HCT116 (cell line): ENCODE data around the gene RPS6KA2. TPM values are rescaled to one million over a fixed set of nuclear protein-coding genes. Genes with fewer than 3 reads are reported as not detected.

Experiments
- ATAC-seq: fragments of 200-7000 bp; cut with Tn5 transposase; 2 replicates; pipeline ENCODE4 v1.9.1; 2020; ENCODE audit warnings: mild to moderate bottlenecking, moderate library complexity
- BruUV-seq: library from RNA; stranded (reverse); fragments of 400-500 nt; replicated peaks from 2 replicates; lab custom pipeline; 2021; lab: Mats Ljungman, UMichigan
- CTCF ChIA-PET: fragments of 300-600 bp; sonication (Branson Sonifier 250); formaldehyde crosslinking; loops from one replicate; lab custom pipeline; 2021; ENCODE audit warnings: antibody characterized with exemption; lab: Charles Lee
- POLR2A ChIA-PET: fragments of 300-600, 350-600 bp; sonication (Branson Sonifier 250); formaldehyde crosslinking; loops from one replicate; lab custom pipeline; 2021; ENCODE audit warnings: antibody characterized with exemption; lab: Charles Lee
- RAD21 ChIA-PET, 2 experiments: fragments of 300-600 bp; sonication (Branson Sonifier 250); formaldehyde crosslinking; loops; one replicate each; lab custom pipeline; 2023; ENCODE audit warnings: low total read pairs in 2 of 2; ENCODE audit not compliant: uncharacterized antibody in 2 of 2, unreplicated experiment in 2 of 2, low non-redundant PET in 1 of 2; lab: Charles Lee
- DNase-seq: peaks from one replicate; pipeline ENCODE4 v3.0.0-alpha.2; 2010; ENCODE audit warnings: low read depth, low spot score
- H2AFZ ChIP-seq: fragments of 200-600 bp; shearing (Covaris generic), sonication (generic); 2 replicates; pipeline ENCODE4 v1.6.1; 2017; ENCODE audit warnings: low read depth, mixed run types, mixed read lengths, antibody characterized with exemption, low read length; ENCODE audit not compliant: poor library complexity, severe bottlenecking
- H3K27ac ChIP-seq: 2 replicates; pipeline ENCODE4 v1.5.1; 2012; ENCODE audit warnings: low read depth, low read length
- H3K27me3 ChIP-seq: fragments of 200-600 bp; sonication (generic); 2 replicates; pipeline ENCODE4 v1.6.1; 2016; ENCODE audit warnings: mixed run types, low read length, mixed read lengths; ENCODE audit not compliant: insufficient read depth
- H3K36me3 ChIP-seq, 2 experiments: fragments of 200-500 bp in 1 of 2; fragments of 200-600 bp in 1 of 2; sonication (Bioruptor generic) in 1 of 2; sonication (generic) in 1 of 2; 2 replicates each; pipeline versions ENCODE4 v1.5.1 to v1.6.1; 2014 to 2016; ENCODE audit warnings: low read length in 2 of 2, inconsistent platforms in 1 of 2, mixed read lengths in 1 of 2, mixed run types in 1 of 2; ENCODE audit not compliant: insufficient read depth in 2 of 2, control insufficient read depth in 1 of 2
- H3K4me1 ChIP-seq, 2 experiments: fragments of 200-600 bp in 1 of 2; sonication (generic) in 1 of 2; 2 replicates each; pipeline versions ENCODE4 v1.5.1 to v1.6.1; 2012 to 2017; ENCODE audit warnings: low read length in 2 of 2, inconsistent platforms in 1 of 2, mild to moderate bottlenecking in 1 of 2, mixed read lengths in 1 of 2, mixed run types in 1 of 2, moderate library complexity in 1 of 2; ENCODE audit not compliant: insufficient read depth in 2 of 2, control insufficient read depth in 1 of 2
- H3K4me2 ChIP-seq: fragments of 200-600 bp; sonication (generic); 2 replicates; pipeline ENCODE4 v1.6.1; 2017; ENCODE audit warnings: mixed run types, low read length, mixed read lengths
- H3K4me3 ChIP-seq, 2 experiments: fragments of 200-600 bp in 1 of 2; sonication (generic) in 1 of 2; replicated peaks in 1 of 2; 2 replicates each; pipeline ENCODE4 v1.5.1; 2011 to 2016; ENCODE audit warnings: low read length in 2 of 2, control low read depth in 1 of 2, low read depth in 1 of 2, mild to moderate bottlenecking in 1 of 2, mixed read lengths in 1 of 2, mixed run types in 1 of 2
- H3K79me2 ChIP-seq: fragments of 200-600 bp; sonication (generic); 2 replicates; pipeline ENCODE4 v1.6.1; 2017; ENCODE audit warnings: mild to moderate bottlenecking, mixed run types, low read length, moderate library complexity, mixed read lengths; ENCODE audit not compliant: insufficient read depth
- H3K9ac ChIP-seq: fragments of 200-600 bp; sonication (generic); 2 replicates; pipeline ENCODE4 v1.6.1; 2016; ENCODE audit warnings: low read length, mixed read lengths
- H3K9me2 ChIP-seq: fragments of 200-600 bp; sonication (generic), shearing (Covaris generic); 2 replicates; pipeline ENCODE4 v1.6.1; 2017; ENCODE audit warnings: mixed run types, mild to moderate bottlenecking, moderate library complexity; ENCODE audit not compliant: insufficient read depth
- H3K9me3 ChIP-seq, 2 experiments: fragments of 200-500 bp in 1 of 2; fragments of 200-600 bp in 1 of 2; sonication (Bioruptor generic) in 1 of 2; sonication (generic) in 1 of 2; 2 replicates each; pipeline ENCODE4 v1.6.1; 2014 to 2017; ENCODE audit warnings: low read length in 2 of 2, mixed read lengths in 2 of 2, inconsistent platforms in 1 of 2, low read depth in 1 of 2, mild to moderate bottlenecking in 1 of 2, mixed run types in 1 of 2, moderate library complexity in 1 of 2; ENCODE audit not compliant: control insufficient read depth in 1 of 2, insufficient read depth in 1 of 2
- H4K20me1 ChIP-seq: fragments of 200-600 bp; sonication (generic), shearing (Covaris generic); 2 replicates; pipeline ENCODE4 v1.6.1; 2017; ENCODE audit warnings: mixed run types, mild to moderate bottlenecking, moderate library complexity; ENCODE audit not compliant: insufficient read depth
- ATF3 ChIP-seq: IDR thresholded peaks from 2 replicates; pipeline ENCODE4 v1.6.1; 2012
- CEBPB ChIP-seq: IDR thresholded peaks from 2 replicates; pipeline ENCODE4 v1.6.1; 2012; ENCODE audit warnings: low read depth
- CTCF ChIP-seq, 3 experiments: fragments of 200-600 bp in 1 of 3; sonication (generic) in 1 of 3; IDR thresholded peaks in 2 of 3; conservative IDR thresholded peaks in 1 of 3; 2 replicates each; pipeline ENCODE4 v1.5.1; 2012 to 2017; ENCODE audit warnings: low read depth in 2 of 3, low read length in 2 of 3, antibody characterized with exemption in 1 of 3, borderline replicate concordance in 1 of 3, control low read depth in 1 of 3, mild to moderate bottlenecking in 1 of 3, mixed read lengths in 1 of 3, mixed run types in 1 of 3, moderate library complexity in 1 of 3; ENCODE audit not compliant: insufficient read depth in 1 of 3
- EZH2 ChIP-seq: fragments of 200-600 bp; sonication (generic); IDR thresholded peaks from 2 replicates; pipeline ENCODE4 v1.6.1; 2017; ENCODE audit warnings: antibody characterized with exemption, mixed run types
- MAX ChIP-seq: IDR thresholded peaks from 2 replicates; pipeline ENCODE4 v1.6.1; 2012
- SIN3A ChIP-seq: IDR thresholded peaks from 2 replicates; pipeline ENCODE4 v1.6.1; 2012; ENCODE audit warnings: low read depth
- TCF7L2 ChIP-seq: IDR thresholded peaks from 2 replicates; pipeline ENCODE4 v1.7.0; 2011; ENCODE audit warnings: borderline replicate concordance, inconsistent platforms; ENCODE audit not compliant: insufficient read depth, insufficient read length; ENCODE audit errors: extremely low read depth
- intact Hi-C: fragments of 100-400 bp; cut with micrococcal nuclease; formaldehyde crosslinking; loops from 2 replicates; pipeline ENCODE4 v1.10.0; 2022
- total RNA-seq: library from RNA; stranded (reverse); gene quantifications from one replicate; pipeline ENCODE4 v1.2.1, GENCODE V29; 2021; ENCODE audit not compliant: unreplicated experiment

RPS6KA2 gene
- total RNA-seq, 1 experiment from 2014 or later = 8.5 TPM

GRCh38 chr6:166629628-166630027, 2.6 kb upstream of the RPS6KA2 start (continued):
- TF ChIP-seq ATF3 = no peak
- no peak for TF ChIP-seq CTCF (IDR thresholded peaks at IDR 0.05 in 2 of 3, conservative IDR thresholded peaks at IDR 0.05 in 1 of 3; ENCODE audit: borderline replicate concordance in 1 of 3, insufficient read depth in 1 of 3, low read depth in 2 of 3, low read length in 2 of 3)
- TF ChIP-seq, all 23 proteins: peak for 0

- Histone ChIP-seq H2AFZ (peak overlapping the region; percentile 78), H3K9me2 (no peaks in the 10 kb centered on the region), H3K27ac (peak overlapping the region; percentile 47), H3K36me3 (no peaks in the 10 kb centered on the region), H3K4me3 (peak overlapping the region; percentile 54 to 68), H3K79me2 (no peaks in the 10 kb centered on the region), H3K4me2 (peak overlapping the region; percentile 94), H3K27me3 (no peaks in the 10 kb centered on the region), H4K20me1 (no peaks in the 10 kb centered on the region), H3K4me1 (peaks cover 8 to 30% of the 10 kb centered on the region in 2 experiments; a peak in 3 of 4 replicates), H3K9me3 (no peaks in the 10 kb centered on the region)
- DNase-seq (no peak), ATAC-seq (peak; percentile 30)
- CTCF ChIA-PET = no interaction called here
- no TSS peak for BruUV-seq
- intact Hi-C loops = loop anchor here (5.0 kb wide), 2 partner anchors 96 to 111 kb away; no protein-coding TSS in a partner anchor
- POLR2A ChIA-PET = interaction anchor here (0.7 to 1.0 kb wide), 6 partner anchors 12 to 352 kb away, joined by 3 to 4 read pairs (median 4); no protein-coding TSS in a partner anchor
- TF ChIP-seq MAX (peak; percentile 5; the same call in 1 of the 2 replicates), EZH2 (no peak), TCF7L2 (peak; percentile 37), CEBPB (no peak), SIN3A (0 out of 2 replicates have a peak, but pooled peaks have one; percentile 17)
- TF ChIP-seq, all 23 proteins: peak for 3
- RAD21 ChIA-PET = interaction anchor here in 1 of 2 experiments (0.7 to 1.0 kb wide), 2 partner anchors 147 to 160 kb away, joined by 3 to 11 read pairs; no protein-coding TSS in a partner anchor
- peak overlapping the region; percentile 59 for H3K9ac ChIP-seq
These were observed 1.1 kb upstream of the RPS6KA2 start for GRCh38 chr6:166627875-166628801.
